H7 (cell line): ENCODE data around the gene RPS5. TPM values are rescaled to one million over a fixed set of nuclear protein-coding genes. Genes with fewer than 3 reads are reported as not detected.
"Not testable (repeated sequence)": the region's sequence is repeated elsewhere in the genome, so short reads cannot be mapped to it uniquely, and the experiment has no call there.

Experiments
- DNase-seq: peaks from one replicate; pipeline ENCODE4 v3.0.0; 2012
- H3K27me3 ChIP-seq: 2 replicates; pipeline ENCODE4 v1.6.0; 2011; ENCODE audit warnings: mild to moderate bottlenecking, low read length; ENCODE audit not compliant: control insufficient read depth, insufficient read depth
- H3K36me3 ChIP-seq: replicated peaks from 2 replicates; pipeline ENCODE4 v1.5.1; 2011; ENCODE audit warnings: low read length; ENCODE audit not compliant: control insufficient read depth, insufficient read depth
- H3K4me3 ChIP-seq: 2 replicates; pipeline ENCODE4 v1.5.1; 2011; ENCODE audit warnings: low read depth, mild to moderate bottlenecking, control low read depth, low read length, moderate library complexity; ENCODE audit not compliant: insufficient read depth
- total RNA-seq: library from RNA; depleted of rRNA; stranded (reverse); fragments of >200 nt; shearing (Covaris generic); gene quantifications from 2 replicates; pipeline ENCODE4 v1.2.3, GENCODE V29; 2014; rRNA removed

Gene RPS5
- total RNA-seq = 2,794 and 2,937 TPM in 2 replicates

DNA sequence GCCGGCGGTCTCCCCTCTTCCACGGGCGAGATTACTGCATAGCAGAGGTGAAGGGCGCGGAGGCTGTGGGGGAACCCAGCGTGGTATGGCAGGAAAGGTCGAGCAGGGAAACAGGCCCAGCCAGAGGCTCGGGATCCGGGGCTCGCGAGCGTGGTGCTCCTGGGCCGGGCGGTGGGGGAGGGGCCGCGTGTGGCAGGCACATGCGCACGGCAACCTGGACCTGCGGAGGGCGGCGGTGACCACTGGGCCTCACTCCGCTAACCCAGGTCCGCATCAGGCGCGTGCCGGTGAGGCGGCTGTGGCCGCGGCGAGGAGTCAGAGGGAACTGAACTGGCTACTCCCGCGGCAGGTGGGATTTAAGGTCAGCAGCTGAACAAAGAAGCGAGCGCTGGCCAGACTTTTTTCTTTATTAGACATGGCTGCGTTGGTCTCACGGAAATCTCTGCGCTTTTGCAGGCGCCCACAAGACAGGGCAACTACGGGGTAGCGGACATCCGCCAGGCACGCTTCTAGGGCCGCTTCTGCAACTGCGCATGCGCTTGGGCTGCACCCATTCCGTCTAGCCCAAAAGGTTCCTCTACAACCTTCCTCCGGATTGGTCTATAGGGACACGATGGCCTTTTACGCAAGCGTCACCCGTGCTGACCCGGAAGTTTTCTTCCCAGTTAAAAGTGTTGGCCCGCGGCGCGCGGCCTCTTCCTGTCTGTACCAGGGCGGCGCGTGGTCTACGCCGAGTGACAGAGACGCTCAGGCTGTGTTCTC is at the start of gene RPS5:
RPS5 (plus strand) TSS at position 694 of the 762 bp plus-strand sequence. CDS start 869 bp downstream, outside the sequence.
- Histone ChIP-seq H3K27me3 (no peaks in the 10 kb centered on the region), H3K4me3 (peak within 1 kb of the TSS; percentile 85), H3K36me3 (peaks cover 15% of the 10 kb centered on the region)
- DNase-seq = peak; percentile 99

- Histone ChIP-seq H3K36me3 (peaks cover 3% of the 10 kb centered on the region), H3K4me3 (no peak overlapping the region), H3K27me3 (no peaks in the 10 kb centered on the region)
- no peak for DNase-seq
Measured at GRCh38 chr19:58338336-58338735, 48.7 kb upstream of the RPS5 start.

GRCh38 chr19:58338825-58339558 is 48.1 kb upstream of the RPS5 start:
- peak; percentile 91 for DNase-seq
- H3K27me3 ChIP-seq = no peaks in the 10 kb centered on the region
- no peak overlapping the region for H3K4me3 ChIP-seq
- peaks cover 3% of the 10 kb centered on the region for H3K36me3 ChIP-seq

- Histone ChIP-seq H3K4me3 (no peak overlapping the region), H3K36me3 (no peaks in the 10 kb centered on the region), H3K27me3 (peaks cover 9% of the 10 kb centered on the region)
- DNase-seq = peak; percentile 6
Measured at GRCh38 chr19:58345558-58345957, 41.5 kb upstream of the RPS5 start.

DNA sequence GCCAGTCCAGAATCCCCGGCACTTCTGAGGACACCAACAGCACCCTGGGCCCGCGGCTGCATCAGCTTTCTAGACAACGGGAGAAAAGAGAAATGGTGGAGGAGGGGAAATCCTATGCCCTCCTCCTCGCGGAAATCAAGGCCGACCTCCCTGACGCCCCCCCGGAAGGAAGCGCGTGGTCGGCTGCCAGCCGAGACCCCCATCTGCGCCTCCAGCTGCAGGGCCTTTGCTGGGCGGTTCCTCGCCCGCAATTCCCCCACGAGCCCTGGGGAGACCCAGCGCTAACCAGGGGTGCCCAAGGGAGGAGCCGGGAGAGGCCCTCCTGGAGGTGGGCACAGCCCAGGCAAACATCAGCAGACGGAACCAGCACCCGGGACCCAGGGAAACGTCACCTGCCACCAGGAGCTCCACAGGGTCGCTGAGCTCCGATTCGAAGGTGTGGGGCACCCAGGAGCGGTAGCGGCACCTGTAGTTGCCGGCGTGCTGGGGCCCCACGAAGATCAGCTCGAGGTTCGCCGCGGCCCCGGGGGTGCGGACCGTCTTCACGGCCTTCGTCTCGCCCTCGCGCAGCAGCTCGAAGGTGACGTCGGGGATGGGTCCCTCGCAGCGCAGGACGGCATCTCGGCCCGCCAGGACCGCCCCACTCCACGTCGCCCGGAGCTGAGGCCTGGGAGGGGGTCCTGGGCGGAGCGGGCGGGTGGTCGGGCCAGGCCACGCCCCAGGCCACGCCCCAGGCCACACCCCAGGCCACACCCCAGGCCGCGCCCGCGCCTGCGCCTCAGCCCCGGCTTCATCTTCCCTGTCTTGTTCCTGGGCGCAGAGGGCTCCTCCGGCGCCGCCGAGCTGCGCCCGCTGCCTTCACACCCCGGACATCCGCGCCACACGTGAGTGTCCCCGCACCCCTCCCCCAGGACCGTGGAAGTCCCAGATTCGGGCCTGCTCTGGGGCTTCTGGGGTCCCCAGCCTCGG is 39.8 kb upstream of the RPS5 start:
- H3K27me3 ChIP-seq = peaks cover 9% of the 10 kb centered on the region
- no peaks in the 10 kb centered on the region for H3K36me3 ChIP-seq
- peak; percentile 100 for DNase-seq
- peak overlapping the region; percentile 93 for H3K4me3 ChIP-seq

DNA sequence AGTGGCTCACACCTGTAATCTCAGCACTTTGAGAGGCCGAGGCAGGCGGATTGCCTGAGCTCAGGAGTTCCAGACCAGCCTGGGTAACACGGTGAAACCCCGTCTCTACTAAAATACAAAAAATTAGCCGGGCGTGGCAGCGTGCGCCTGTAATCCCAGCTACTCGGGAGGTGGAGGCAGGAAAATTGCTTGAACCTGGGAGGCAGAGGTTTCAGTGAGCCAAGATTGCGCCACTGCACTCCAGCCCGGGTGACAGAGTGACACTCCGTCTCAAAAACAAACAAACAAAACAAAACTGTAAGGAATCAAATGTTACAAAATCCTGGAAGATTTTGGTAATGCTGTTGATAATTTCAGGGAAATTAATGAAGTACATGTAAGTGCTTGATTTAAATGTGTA is 39.0 kb upstream of the RPS5 start:
- H3K27me3 ChIP-seq, H3K36me3 ChIP-seq, DNase-seq: not testable (repeated sequence)
- peak overlapping the region; percentile 93 for H3K4me3 ChIP-seq

DNA sequence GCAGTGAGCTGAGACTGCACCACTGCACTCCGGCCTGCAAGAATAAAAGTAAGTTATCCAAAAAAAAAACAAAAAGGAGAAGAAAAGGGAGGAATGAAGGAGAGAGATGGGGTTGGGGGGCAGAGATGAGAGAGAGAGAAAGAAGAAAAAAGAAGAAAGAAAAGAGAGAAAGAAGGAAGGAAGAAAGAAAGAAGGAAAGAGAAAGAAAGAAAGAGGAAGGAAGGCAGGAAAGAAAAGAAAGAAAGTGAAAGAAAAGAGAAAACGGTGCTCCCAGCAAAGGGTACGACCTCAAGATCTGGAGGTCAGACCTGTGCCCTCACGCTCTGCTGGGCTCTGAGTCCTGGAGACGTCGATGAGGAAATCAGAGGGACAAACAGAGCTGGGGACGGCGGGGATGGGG is 37.5 kb upstream of the RPS5 start:
- Histone ChIP-seq H3K36me3 (no peaks in the 10 kb centered on the region), H3K27me3 (peaks cover 9% of the 10 kb centered on the region), H3K4me3 (no peak overlapping the region)
- no peak for DNase-seq

DNA sequence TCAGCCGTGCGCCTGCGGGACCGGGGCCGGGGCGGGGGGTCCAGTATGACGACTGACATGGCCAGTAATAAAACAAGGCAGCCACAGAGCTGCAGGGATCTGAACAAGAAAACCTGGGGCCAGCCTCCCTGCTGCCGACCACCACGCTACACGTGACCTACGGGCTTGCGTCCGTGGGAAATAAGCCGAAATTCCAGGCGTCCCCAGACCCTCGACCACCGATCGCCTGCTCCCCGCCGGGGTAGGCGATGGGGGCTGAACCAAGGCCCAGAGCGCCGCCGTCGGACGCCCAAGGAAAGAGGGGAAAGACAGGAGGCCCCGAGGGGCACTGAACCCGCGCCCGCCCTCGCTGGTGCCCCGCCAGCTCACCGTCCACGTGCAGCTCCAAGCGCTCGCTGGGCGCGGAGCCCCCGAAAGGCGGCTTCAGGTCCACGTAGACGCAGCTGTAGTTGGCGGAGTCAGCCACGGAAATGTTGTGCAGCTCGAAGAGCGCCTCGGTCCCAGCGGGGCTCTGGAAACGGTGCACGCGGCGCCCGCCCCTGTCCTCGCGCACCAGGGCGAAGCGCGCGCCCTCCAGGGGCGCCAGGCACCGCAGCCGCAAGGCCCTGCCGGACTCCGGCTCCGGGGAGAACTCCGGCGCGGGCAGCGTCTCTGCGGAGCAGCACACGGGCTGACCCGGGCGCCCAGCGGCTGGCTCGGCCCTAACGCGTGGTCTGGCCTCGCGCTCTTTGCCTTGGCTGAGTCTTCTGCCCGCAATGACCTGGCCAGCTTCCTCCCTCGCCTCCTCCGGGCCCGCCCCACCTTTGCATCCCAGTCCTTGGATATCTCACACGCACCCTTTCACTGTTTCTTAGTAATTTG is 36.8 kb upstream of the RPS5 start:
- H3K4me3 ChIP-seq = no peak overlapping the region
- H3K36me3 ChIP-seq = no peaks in the 10 kb centered on the region
- H3K27me3 ChIP-seq = peaks cover 9% of the 10 kb centered on the region
- peak; percentile 55 for DNase-seq

- no peaks in the 10 kb centered on the region for H3K36me3 ChIP-seq
- H3K27me3 ChIP-seq = peaks cover 9% of the 10 kb centered on the region
- DNase-seq = peak; percentile 45
- no peak overlapping the region for H3K4me3 ChIP-seq
Measured at GRCh38 chr19:58350871-58351557, 36.1 kb upstream of the RPS5 start.

GRCh38 chr19:58351558-58351878 is 35.6 kb upstream of the RPS5 start:
- Histone ChIP-seq H3K36me3 (no peaks in the 10 kb centered on the region), H3K4me3 (no peak overlapping the region), H3K27me3 (peaks cover 8% of the 10 kb centered on the region)
- peak; percentile 23 for DNase-seq

- H3K4me3 ChIP-seq = no peak overlapping the region
- DNase-seq = peak; percentile 25
- H3K36me3 ChIP-seq = no peaks in the 10 kb centered on the region
- H3K27me3 ChIP-seq = peaks cover 2% of the 10 kb centered on the region
Measured at GRCh38 chr19:58351990-58352755, 34.9 kb upstream of the RPS5 start.

GRCh38 chr19:58352760-58353671 is 34.1 kb upstream of the RPS5 start, which contains the start of gene A1BG:
Gene A1BG (minus strand): TSS chr19:58353492. CDS start chr19:58353437, 55 bp downstream.
- H3K36me3 ChIP-seq = no peaks in the 10 kb centered on the region
- no peak within 1 kb of the TSS for H3K4me3 ChIP-seq
- DNase-seq = peak; percentile 36
- H3K27me3 ChIP-seq = no peaks in the 10 kb centered on the region; the same call in 1 of the 2 replicates
